NCI-H2107 treated with DMSO at 0.1 percent for 48 hours (cell line): Measurements from ENCODE around the gene ZBTB8A.
"Not testable (repeated sequence)": the region's sequence is repeated elsewhere in the genome, so short reads cannot be mapped to it uniquely, and the experiment has no call there.

Experiments
- DNase-seq: peaks from one replicate; lab custom pipeline; 2025; ENCODE audit not compliant: unreplicated experiment; lab: John Stamatoyannopoulos, UW

ZBTB8A gene

DNA sequence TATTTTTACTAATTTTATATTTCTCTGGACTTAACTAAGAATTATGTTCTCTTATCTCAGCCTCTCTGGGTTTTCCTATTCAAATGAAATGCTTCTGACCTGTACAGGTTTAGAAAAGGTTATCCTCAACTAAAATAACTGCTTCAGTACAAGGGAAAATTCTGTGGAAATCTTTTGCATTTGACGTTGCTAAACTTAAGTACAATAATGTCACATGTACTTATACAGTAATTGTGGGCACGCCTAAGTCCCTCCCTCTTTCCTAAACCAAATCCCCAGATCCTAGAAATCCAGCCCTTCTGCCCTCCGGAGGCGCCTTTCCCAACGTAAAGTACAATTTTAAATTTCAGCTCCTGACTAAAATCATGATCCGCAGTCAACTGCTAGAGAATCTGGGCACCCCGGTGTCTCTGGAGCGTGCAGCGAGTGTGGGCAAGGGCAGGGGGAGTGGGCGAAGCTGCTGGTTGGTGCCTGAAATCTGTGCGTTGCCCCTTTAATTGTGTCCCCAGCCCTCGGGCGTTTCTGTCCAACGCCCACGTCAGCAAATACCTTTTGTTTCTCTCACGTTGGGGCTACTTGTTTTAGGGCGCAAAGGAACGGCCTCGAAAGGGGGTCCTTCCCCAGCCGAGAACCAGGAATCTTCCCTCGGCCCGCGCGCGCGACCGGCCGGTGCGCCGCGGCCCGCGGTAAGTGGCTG is at the start of gene ZBTB8A:
Gene ZBTB8A (plus strand): TSS at position 541 of the 697 bp plus-strand sequence. CDS start 53,505 bp downstream, outside the sequence.
- peak; percentile 82 for DNase-seq

DNA sequence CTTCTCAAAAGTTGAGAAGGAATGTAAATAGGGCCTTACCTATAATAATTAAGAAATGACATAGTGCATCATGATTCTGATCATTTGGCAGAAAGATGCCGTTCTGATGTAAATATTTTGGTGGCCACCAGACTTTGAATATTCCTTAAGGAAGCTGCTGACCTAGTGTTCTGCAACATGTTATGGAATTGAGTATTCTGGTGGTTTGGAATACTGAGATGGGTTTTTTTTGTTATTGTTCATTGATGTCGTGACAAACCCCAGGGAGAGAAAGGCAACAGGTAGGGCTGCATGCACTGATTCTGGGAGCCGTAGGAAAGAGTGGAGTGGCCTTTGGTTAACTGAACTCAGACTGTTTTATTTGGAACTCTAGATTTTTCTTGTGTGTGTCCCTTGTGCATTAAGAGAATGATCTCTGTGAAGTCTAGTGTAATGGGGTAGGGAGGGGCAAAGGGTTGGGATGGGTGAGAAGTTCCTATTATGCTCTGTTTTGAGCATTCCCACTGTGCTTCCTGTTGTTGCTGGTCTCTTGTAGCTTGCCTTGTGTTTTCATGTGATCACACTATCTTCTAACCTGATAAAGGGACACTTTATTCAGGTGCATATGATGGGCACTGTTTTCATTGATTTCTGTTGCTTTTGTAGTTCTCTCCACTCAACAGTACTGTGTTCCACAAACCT is 49.3 kb upstream of the ZBTB8A start:
- DNase-seq = no peak

GRCh38 chr1:32491386-32491785 is 47.8 kb upstream of the ZBTB8A start:
- no peak for DNase-seq

DNA sequence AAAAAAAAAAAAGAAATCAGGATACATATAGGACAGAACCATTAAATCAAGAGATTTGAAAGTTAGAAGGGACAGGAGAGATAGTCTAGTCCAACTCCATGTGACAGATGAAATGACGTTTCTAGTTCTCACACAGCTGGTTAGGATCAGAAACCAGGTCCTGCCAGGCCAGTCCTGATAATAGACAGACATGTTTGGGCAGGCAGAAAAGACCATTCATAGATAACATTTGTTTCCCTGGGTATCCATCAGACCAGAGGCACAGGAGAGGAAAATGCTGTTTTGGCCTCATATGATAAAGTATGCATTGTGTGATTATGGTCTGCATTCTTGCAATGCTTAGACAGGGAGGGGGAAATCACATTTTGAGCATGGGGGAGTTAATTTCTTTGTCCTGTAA is 45.0 kb upstream of the ZBTB8A start:
- no peak for DNase-seq

- no peak for DNase-seq
Measured at GRCh38 chr1:32494711-32495337, 44.4 kb upstream of the ZBTB8A start.

DNA sequence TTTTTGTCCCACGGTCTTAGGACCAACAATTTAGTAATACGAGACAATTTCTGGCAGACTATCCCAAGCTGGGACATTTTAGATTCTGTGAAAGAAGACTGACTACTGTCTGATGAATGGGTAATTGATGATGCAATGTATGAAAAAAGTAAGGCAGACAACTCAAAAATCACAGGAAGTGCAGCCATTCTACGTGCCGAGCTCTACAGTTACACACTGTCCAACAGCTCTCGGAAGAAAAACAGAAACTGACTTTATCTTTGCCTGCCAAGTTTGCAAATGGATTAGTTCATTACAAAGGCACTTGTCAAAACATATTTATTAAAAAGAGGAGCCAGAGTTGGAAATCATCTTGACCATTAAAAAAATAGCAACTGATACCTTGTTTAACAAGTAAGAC is 43.1 kb upstream of the ZBTB8A start:
- DNase-seq = no peak

- no peak for DNase-seq
Measured at GRCh38 chr1:32498751-32499150, 40.5 kb upstream of the ZBTB8A start.

- peak; percentile 59 for DNase-seq
Measured at GRCh38 chr1:32500387-32501209, 38.6 kb upstream of the ZBTB8A start.

GRCh38 chr1:32501865-32502264 is 37.4 kb upstream of the ZBTB8A start:
- no peak for DNase-seq

- no peak for DNase-seq
Measured at GRCh38 chr1:32503153-32503552, 36.1 kb upstream of the ZBTB8A start.

GRCh38 chr1:32507021-32507420 is 32.2 kb upstream of the ZBTB8A start:
- no peak for DNase-seq

DNA sequence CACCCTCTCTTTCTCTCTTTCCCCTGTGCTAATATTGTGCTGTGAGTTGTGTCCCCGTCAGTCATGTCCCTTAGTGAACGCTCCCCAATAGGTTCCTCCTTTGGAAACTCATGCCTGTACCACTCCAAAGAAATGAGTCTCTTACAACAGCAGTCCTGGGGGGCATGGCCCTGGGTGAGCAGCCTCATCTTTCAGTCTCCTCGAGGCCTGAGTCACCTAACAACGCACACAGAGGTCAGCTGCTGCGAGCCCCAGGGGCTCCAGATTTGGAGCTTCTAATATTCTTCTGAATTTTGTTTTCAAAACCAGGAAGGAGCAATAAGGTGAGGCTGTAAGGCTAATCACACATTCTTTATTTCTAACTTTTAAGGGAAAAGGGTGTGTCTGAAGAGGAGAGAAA is 30.5 kb upstream of the ZBTB8A start:
- DNase-seq = no peak

- DNase-seq = no peak
Measured at GRCh38 chr1:32509939-32510338, 29.3 kb upstream of the ZBTB8A start.

DNA sequence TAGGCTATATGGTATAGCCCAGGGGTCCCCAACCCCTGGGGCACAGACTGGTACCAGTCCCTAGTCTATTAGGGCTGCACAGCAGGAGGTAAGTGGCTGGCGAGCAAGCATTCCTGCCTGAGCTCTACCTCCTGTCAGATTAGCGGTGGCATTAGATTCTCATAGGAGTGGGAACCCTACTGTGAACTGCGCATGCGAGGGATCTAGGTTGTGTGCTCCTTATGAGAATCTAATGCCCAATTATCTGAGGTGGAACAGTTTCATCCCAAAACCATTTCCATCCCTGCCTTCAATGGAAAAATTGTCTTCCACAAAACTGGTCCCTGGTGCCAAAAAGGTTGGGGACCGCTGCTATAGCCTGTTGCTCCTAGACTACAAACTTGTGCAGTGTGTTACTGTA is 22.8 kb upstream of the ZBTB8A start:
- DNase-seq = no peak

- no peak for DNase-seq
Measured at GRCh38 chr1:32518976-32519375, 20.3 kb upstream of the ZBTB8A start.

GRCh38 chr1:32521165-32521564 is 18.1 kb upstream of the ZBTB8A start:
- no peak for DNase-seq

GRCh38 chr1:32525053-32525452 is 14.2 kb upstream of the ZBTB8A start:
- DNase-seq = no peak

DNA sequence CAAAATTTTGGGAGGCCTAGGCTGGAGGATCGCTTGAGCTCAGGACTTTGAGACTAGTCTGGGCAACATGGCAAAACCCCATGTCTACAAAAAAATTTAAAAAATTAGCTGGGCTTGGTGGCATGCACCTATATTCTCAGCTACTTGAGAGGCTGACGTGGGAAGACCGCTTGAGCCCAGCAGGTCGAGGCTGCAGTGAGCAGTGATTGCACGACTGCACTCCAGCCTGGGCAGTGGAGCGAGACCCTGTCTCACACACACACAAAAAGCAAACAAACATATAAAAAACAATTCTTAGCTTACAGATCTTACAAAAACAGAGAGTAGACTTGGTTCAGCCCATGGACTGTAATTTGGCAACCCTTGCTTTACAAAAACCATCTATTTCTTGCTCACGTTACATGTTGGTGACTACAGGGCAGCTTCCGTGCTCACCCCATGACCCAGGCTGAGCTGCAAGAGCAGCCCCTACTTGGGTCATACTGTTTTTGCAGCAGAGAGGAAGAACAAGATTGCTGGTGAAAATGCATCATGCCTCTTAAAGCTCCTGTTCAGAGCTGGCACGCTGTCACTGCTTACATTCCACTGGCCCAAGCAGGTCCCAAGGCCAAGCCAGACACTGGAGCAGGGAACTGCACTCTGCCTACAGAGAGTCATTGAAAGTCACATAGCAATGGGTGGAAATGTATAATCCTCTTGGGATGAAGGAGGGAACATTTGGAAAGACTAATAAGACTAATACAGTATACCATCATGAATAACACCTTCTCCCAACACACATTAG is 13.4 kb upstream of the ZBTB8A start:
- DNase-seq = no peak

DNA sequence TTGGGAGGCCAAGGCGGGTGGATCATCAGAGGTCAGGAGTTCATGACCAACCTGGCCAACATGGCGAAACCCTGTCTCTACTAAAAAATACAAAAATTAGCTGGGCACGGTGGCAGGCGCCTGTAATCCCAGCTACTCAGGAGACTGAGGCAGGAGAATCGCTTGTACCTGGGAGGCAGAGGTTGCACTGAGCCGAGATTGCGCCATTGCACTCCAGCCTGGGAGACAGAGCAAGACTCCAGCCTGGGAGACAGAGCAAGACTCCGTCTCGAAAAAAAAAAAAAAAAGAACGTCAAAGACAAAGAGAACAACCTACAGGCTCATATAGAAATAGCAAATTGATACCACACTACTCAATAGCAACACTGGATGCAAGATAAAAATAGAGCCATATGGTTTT is 10.7 kb upstream of the ZBTB8A start:
- not testable (repeated sequence) for DNase-seq

DNA sequence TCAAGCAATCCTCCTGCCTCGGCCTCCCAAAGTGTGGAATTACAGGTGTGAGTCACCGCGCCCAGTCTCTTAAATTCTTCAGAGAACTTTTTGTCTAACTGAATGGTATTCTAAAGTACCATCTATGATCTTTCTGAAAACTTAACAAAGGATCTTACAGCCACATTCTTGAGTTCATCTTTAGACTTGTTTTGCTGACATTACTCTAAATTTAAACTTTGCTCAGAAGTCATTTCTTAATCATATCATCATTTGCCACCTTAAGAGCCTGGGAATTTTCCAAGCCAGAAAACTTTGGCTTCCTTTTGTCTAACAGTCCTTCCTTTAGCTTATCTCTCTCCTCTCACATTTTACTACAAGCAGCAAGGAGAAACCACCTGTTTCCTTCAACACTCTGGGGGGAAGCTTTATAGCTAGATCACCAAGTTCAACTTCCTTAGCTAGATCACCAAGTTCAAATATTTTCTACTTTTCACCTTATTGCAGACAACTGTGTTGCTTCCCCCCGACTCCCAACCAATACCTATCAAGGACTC is 5.4 kb upstream of the ZBTB8A start:
- DNase-seq = no peak
